GM21515 (cell line): Measurements from ENCODE around the gene CCDC81.
"Not testable (repeated sequence)": the region's sequence is repeated elsewhere in the genome, so short reads cannot be mapped to it uniquely, and the experiment has no call there.

ENCODE experiments used
- ATAC-seq: cut with Tn5 transposase; IDR thresholded peaks from one replicate; pipeline ENCODE4 v1.9.1; 2021; ENCODE audit not compliant: unreplicated experiment

The CCDC81 gene

GRCh38 chr11:86386746-86387145 is 12.1 kb downstream of the CCDC81 start:
- ATAC-seq, result no peak

GRCh38 chr11:86388198-86388597 is 13.5 kb downstream of the CCDC81 start:
- ATAC-seq, result no peak

- ATAC-seq, result no peak
These were observed 15.8 kb downstream of the CCDC81 start for GRCh38 chr11:86390487-86390886.

- ATAC-seq, result no peak
These were observed 20.4 kb downstream of the CCDC81 start for GRCh38 chr11:86395061-86395551.

GRCh38 chr11:86396396-86396795 is 21.7 kb downstream of the CCDC81 start:
- ATAC-seq, result no peak

- ATAC-seq, result no peak
These were observed 22.7 kb downstream of the CCDC81 start for GRCh38 chr11:86397351-86397750.

GRCh38 chr11:86398106-86398505 is 23.4 kb downstream of the CCDC81 start:
- ATAC-seq, result no peak

GRCh38 chr11:86403458-86403857 is 28.8 kb downstream of the CCDC81 start:
- no peak for ATAC-seq

- ATAC-seq, result no peak
These were observed 34.2 kb downstream of the CCDC81 start for GRCh38 chr11:86408845-86409244.

GRCh38 chr11:86414032-86414431 is 39.3 kb downstream of the CCDC81 start:
- ATAC-seq, result no peak

- ATAC-seq, result no peak
These were observed 40.3 kb downstream of the CCDC81 start for GRCh38 chr11:86415026-86415425.

- ATAC-seq, result no peak
These were observed 41.8 kb downstream of the CCDC81 start for GRCh38 chr11:86416494-86416893.

- ATAC-seq, result not testable (repeated sequence)
These were observed 42.3 kb downstream of the CCDC81 start for GRCh38 chr11:86416951-86417350.

GRCh38 chr11:86418106-86418505 is 43.4 kb downstream of the CCDC81 start:
- ATAC-seq, result no peak

GRCh38 chr11:86418513-86418912 is 43.8 kb downstream of the CCDC81 start:
- no peak for ATAC-seq

- no peak for ATAC-seq
These were observed 44.2 kb downstream of the CCDC81 start for GRCh38 chr11:86418917-86419316.

GRCh38 chr11:86421946-86422345 is 47.3 kb downstream of the CCDC81 start:
- ATAC-seq, result no peak

- no peak for ATAC-seq
These were observed 47.7 kb downstream of the CCDC81 start for GRCh38 chr11:86422371-86422770.

GRCh38 chr11:86423488-86423887 is 48.8 kb downstream of the CCDC81 start:
- ATAC-seq, result not testable (repeated sequence)

GRCh38 chr11:86427441-86427840 is 52.8 kb downstream of the CCDC81 start:
- no peak for ATAC-seq

GRCh38 chr11:86431258-86431657 is 56.6 kb downstream of the CCDC81 start:
- ATAC-seq, result no peak

GRCh38 chr11:86433361-86434095 is 58.8 kb downstream of the CCDC81 start:
- ATAC-seq, result not testable (repeated sequence)

- ATAC-seq, result no peak
These were observed 61.0 kb downstream of the CCDC81 start for GRCh38 chr11:86435711-86436110.
